Activated T-cell treated with anti-CD3 and anti-CD28 coated beads, Interleukin-2, amount 50 U/mL, for 1 hour (primary cell): ENCODE results near the gene TDRD12.
"Not testable (repeated sequence)": the region's sequence is repeated elsewhere in the genome, so short reads cannot be mapped to it uniquely, and the experiment has no call there.

Experiments used
- DNase-seq: peaks from one replicate; pipeline ENCODE4 v3.0.0-alpha.2; 2020

Gene TDRD12

DNA sequence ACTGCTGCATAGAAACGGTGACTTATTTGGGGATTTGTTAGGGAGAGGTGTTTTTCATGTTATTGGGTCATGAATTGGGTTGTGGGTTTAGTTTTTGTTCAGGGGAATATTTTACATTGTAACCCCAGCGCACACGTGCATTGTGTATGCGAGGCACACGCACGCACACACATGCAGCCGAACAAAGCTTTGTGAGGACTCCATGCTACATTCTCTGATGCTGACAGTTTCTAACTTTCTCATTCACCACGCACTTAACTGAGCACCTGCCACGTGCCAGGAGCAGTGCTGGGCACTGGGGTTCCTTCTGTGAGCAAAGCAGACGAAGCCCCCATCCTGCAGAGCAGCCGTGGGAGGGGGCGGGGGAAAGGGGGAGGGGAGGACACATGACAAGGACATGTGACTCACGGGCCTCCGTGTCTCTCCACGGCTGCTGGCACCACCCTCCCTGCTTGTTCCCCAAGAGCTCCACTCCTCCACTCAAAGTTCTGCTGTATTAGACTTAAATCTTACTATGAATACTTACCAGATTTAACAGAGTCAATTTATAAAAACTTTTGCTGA, 94.4 kb downstream of the TDRD12 start:
- no peak for DNase-seq

DNA sequence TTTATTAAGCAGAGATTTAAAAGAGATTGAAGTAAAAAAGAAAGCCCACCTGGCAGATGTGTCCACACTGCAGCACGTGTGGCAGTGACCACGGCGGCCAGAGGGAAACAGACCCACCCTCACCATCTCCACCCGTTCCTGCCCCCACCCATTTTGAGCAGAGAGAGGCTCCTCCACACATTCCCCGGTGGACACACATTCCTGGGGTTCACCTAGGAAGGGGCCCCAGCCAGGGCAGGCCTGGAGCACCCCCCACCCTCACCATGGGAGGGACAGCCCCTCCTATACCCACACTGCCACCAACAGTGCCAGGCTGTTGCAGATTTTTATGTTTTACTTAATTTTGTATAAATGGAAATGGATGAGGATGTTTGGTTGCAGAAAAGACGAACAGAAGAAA, 95.1 kb downstream of the TDRD12 start:
- DNase-seq: no peak

DNA sequence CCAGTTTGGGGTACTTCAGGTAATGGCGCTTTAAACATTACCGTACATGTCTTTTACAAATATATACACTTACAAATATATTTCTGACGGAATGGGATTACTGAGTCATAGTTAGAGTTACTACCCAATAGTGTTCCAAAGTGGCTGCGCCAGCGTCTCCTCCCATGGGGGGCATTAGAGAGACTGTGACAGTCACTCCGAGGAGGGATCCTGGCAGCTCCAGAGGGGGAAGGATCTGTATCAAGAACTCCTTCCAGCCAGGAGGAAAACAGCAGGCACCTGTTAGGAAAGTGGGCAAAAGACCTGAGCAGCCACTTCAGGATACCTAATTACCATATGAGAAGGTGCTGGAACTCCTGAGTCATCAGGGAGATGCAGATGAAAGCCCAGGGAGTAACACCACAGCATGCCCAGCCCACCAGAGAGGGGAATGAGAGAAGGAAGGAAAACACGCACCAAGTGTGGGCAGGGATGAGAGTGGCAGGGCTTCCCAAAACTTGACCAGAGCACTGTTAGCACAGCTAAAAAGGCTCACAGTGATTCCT, 97.1 kb downstream of the TDRD12 start:
- no peak for DNase-seq

DNA sequence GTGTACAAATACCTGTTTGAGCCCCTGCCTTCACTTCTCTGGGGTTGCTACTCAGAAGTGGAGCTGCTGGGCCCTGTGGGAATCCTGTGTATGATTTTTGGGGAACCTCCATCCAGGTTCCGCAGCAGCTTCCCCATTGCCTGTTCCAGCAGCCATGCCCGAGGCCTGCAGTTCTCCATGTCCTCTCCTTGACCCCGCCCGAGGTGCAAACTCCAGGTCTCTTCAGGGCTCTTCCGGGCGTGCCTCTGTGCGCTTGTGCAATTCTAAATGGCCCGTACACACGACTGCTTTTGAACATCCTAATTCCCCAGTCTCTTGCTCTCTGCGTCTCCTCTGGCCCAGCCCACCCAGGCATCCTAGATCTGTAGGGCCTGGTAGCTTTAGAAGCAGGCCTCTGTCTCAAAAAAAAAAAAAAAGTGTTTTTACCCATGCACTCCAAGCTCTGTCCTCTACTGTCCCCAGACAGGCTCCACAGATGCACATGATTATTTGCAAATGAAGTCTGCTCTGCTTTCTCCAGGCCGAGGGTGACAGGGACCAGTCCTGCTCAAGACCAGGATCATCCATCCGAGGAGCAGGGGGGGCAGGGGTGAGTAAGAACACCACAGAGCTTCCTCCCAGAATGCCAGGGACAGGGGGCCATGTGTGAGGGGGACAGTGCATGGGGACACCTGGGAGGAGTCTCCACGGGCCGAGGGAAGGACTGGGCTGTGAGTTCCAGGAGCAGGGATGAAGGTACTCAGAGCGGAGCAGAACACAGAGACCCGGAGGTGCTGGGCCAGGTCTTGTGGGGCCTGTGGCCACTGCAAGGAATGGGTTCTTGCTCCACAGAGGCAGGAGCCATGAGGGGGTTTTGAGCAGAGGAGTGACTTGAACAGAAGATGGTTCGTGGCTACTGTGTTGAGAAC, 98.3 kb downstream of the TDRD12 start:
- no peak for DNase-seq

DNA sequence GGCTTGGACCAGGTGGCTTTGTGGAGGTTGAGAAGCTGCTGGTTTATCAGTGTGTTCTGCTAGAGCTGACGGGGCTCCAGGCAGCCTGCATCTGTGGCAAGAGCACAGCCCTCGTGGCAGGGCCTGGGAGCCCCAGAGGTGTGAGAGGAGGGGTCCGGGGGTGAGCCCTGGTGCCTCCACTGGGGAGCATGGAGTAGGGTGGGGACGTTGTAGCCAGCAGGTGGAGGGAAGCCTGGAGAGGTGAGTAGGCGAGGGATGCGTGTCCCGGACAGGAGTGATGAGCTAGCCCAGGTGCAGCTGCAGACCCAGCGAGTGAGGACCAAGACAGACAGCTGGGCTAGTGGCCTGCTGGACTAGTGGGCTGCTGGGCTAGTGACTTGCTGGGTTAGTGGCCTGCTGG, 99.0 kb downstream of the TDRD12 start:
- DNase-seq: no peak

DNA sequence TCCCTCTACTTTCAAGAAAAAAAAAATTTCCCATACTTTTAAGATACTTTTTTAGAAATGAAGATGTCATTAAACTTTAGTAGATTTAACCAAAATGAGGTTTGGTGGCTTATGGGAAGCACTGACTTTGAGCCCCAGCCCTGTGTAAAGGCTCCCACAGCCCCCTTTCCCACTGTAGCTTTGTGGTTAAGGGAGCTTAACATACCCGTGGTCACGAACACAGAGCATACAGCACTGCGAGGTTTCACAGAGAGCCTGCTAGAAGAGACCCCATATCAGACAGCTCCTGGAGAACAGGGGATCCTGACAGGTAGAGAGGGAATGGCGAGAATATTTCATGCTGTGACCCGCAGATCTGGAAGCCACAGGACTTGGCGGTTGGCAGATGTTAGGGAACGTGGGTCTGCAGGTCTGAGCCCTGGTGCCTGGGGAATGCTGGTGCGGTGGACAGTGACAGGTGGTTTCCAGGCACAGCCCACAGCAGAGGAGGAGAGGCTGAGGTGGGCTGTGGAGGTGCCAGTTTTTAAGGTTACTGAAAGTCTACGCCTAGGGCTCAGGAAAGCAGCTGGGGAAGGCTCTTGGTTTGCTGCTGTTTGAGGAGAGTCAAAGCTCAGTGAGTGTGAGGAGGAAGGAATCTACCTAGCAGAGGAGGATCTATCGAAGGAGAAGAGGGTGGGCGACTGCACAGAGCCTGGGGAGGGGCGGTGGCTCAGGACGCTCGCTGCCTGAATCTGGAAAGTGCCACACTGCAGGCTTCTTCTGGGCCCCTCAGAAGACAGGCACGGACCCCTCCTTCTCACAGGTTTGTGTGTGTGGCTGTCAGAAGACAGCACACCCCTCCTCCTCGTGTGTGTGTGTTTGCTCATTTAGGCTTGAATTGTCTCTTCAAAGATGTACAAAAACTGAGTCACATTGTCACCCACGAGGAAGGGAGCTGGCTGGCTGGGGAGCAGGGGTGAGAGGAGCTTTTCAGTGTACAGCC, 100.1 kb downstream of the TDRD12 start:
- no peak for DNase-seq

DNA sequence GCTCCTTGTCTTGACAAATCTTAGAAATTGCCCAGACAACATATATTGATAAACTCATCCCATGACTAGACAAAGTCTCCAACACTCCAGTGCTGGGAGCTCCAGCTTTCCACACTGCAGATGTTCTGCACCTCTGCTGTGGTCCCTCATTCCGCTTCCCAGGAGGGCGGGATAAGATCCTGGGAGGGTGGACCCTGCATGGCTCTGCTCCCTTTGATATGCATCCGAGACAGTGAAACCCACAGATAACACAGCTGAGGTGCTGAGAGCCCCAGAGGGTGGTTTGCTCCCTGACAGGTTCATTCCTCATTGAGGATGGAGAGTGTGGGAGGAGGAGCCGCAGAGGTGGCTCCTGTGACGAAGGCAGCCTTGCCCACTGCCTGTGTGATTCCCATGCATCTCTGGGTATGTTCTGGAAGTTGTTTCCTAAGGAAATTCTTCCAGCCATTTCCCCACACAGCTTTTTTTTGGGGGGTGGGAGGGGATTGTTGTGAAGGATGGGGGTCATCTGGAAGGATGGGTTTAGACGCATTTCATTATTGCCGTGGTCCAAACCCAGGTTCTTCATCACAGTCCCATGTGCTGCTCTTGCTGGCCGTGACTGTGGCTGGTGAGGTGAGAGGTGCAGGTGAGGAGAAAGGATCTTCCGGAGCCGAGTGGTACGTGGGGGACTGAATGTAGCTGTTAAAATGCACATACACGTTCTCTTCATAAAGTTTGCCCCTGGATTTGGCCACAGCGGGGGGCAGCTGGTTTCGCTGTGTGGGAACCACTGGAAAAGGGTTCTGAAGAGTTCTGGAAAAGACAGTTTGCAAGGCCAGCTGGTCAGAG, 103.6 kb downstream of the TDRD12 start:
- DNase-seq: no peak

DNA sequence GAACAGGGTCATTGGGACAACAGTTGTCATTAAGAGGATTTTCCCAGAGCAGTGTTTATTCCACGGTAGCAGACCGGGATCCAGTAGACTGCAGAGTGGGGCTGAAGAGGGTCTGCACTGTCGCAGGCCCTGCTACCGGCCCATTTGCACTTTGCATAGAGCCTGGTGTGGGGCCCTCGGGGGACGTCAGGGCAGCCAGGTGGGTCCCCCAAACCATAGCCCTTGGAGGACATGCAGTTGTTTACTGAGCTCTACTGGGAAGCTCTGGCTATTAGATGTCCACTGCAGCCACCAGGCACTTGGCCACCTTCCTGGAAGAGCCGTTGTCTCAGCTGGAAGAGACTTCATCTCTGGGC, 104.2 kb downstream of the TDRD12 start:
- DNase-seq: no peak

DNA sequence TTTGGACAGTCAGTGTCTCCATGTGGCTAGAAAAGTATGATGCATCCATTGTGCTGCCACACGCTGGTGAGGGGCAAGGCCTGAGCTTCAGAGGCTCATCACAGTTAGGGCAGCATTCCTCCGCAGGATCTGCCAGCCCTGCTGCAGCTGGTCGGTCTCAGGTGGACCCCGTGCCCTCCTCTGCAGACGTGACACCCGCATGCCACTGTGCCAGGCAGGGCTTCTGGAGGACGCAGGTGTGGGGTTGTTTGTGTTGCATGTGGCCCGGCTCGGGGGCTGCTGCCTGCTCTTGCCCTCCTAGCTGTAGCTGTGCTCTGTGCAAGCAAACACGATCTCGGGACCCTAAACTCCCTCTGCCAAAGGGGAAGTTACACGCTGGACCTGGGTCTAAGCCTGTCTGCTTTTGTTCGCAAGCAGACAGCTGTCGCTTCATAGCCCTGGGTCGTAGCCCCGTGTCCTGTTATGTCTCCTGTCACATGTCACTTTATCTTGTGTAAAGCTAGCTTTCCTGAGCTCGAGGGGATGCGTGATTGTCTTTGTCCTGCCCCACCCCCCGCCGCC, 104.7 kb downstream of the TDRD12 start:
- DNase-seq: no peak

DNA sequence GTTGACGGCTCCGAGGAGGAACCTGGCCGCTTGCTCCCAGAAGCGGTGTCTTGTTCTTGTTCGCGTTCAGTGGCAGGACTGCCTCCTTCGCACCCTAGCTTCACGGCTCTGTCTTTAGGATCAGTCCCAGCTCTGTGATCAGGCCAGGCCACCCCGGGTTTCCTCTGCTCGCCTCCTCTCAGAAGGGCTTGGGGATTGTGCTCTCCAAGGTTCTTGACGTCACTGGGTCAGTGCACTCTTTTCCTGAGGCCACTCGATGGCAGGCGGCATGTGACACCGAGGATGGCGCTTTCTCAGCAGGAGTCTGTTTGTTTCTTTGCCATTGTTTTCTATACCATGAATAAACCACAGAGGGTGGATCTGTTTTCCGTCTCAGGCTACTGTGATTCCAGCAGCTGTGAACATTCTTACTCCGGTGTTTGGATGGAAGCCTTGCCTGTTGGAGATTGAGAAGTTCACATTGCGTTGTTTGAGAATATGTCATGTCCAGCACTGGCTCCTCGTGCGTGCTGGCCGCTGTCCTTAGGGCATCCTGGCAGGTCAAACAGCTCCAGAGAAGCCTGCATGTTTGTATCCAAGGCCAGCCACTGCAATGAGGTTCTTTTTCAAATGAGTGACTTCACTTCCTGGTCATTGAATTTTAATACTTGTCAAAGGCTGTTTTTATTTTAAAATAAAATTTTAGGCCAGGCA, 105.5 kb downstream of the TDRD12 start:
- DNase-seq: no peak

DNA sequence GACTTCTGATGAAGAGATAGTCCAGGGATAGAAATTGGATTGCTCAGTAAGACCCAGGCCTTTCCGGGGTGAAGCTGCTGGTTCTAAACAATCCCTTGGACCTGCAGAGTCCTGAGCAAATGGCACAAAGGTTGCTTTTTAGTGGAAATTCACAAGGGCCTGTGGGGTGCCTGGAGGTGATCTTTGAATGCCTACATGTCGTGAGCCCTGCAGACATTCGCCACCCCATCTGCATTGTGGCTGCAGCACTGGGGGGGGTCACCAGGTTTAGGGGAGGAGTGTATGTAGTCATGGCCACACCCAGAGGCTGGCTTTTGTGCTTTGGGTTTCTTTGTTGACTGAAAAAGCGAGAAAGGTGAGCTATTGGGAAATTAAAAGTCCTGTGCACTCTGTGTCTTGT, 108.6 kb downstream of the TDRD12 start:
- no peak for DNase-seq

DNA sequence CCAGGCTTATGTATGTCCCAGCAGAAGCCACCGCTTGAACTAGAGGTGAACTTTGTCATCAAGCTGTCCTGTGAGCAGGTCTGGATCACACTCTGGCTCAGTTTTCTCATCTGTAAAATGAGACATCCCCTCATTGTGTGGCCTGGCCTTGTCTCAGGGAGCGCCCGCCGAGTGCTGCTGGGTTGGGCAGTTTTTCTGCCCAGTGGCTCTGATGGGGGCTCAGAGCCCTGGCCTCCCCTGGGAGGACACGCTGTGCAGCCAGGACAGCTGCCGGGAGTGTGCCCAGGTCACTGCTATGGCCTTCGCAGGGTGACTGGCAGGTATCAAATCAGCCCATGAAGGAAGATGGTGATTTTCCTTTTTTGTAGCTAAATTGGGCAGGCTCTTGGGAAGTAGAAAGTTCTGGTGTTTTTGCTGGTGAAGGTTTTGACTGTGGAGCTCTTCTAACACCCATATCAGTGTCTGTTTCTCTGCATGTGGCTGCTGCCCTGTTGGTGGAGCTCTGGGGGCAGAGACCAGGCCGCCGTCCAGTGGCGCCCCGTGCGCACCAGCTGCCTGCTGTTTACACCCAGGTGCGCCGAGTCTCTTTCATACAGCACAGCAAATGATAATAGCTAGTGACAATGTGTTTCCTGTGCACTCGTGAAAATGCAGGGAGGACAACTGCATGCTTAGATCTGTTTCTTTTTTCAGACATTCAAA, 109.2 kb downstream of the TDRD12 start:
- DNase-seq: no peak

DNA sequence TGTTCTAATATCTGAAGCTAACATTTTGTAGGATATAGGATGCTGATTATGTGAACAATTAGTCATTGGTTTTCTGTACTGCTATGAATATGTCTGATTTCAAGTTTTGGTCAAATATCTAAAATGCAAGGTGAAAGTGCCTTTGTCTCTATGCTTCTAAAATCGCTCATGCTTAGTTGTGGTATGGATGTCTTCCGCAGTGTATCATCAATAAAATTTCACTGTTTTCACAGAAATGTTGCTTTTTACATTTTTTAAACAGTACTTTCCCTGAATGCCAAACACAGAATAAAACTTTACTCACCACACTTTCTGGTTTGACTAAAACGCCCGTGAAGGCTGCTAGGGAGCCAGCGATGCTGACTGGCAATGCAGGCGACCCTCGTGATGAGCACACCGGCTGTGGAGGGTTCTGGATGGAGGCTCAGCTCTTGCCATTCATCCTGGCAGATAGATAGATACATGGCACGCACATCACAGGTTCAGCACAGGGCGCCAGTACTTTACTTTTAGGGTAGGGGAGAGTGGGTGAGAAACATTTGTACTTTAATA, 109.9 kb downstream of the TDRD12 start:
- no peak for DNase-seq

DNA sequence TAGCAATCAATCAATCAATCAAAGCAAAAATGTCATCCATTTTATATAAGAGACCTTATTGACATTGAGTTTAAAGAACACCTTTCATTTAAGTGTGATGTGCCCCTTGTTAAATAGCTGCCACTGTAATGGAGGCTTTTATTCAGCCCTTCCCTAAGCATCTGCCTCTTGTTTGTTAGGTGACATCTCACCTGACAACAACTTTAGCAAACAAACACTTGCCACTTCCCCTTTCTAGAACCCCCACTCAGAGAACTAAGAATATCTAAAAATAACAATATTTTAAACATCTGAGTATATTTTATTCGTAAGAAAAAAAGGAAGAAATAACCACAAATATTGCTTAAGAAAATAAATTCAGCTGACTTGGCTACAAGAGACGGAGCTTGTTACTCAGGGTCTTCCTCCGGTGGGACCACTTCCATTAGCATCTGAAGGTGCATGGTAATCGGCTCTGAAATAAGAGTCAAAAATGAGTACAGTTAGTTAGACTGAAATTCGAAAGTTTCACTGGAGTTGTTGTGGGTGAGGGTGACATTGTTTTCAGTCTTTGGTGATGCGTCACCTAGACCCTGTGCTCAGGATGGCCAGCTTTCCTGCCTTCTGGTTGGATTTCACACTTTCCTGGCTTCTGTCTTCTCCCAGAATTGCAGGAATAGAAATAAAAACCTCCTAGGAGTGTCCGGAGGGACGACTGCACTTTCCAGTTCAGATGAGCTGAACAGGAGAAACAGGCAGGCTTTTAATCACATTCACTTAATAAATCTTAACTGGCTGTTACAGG, 110.9 kb downstream of the TDRD12 start:
- no peak for DNase-seq

DNA sequence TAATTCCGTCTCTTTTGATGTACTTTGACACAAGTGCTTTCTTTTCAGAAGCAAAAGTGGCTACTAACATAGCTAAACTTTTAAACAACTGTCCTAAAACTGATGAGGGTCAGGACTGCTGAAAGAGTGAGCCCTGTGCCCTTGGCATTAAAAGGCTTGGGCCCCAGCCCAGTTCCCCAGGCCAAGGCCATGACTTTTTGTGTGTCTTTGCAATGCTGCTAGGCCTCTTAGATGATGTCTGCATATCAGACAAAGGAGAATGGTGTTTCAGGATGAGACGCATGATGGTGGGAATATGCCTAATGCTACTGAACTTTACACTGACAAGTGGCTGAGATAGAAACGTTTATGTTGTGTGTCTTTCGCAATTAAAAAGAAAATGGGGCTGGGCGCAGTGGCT, 112.0 kb downstream of the TDRD12 start:
- DNase-seq: no peak

DNA sequence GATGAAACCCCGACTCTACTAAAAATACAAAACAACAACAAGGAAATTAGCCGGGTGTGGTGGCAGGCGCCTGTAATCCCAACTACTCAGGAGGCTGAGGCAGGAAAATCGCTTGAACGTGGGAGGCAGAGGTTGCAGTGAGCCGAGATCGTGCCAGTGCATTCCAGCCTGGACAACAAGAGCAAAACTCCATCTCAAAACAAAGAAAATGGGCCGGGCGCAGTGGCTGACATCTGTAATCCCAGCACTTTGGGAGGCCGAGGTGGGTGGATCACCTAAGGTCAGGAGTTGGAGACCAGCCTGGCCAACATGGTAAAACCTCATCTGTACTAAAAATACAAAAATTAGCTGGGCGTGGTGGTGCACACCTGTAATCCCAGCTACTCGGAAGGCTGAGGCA, 112.5 kb downstream of the TDRD12 start:
- not testable (repeated sequence) for DNase-seq

DNA sequence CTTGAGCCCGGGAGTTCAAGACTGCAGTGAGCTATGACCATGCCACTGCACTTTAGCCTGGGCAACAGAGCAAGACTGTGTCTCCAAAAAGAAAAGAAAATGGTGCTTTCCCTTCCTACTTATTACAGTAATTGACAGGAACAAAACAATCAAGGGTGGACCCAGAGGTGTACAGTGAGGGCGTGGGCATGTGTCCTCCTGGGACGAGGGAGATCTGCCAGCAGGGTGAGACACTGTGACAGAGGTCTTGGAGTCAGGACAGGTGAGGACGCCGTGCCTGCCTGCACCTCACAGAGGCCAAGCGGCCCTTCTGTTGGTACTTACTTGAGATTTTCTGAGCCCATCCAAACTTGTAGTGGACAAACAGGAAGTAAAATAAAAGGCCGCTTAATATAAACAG, 113.3 kb downstream of the TDRD12 start:
- DNase-seq: not testable (repeated sequence)

DNA sequence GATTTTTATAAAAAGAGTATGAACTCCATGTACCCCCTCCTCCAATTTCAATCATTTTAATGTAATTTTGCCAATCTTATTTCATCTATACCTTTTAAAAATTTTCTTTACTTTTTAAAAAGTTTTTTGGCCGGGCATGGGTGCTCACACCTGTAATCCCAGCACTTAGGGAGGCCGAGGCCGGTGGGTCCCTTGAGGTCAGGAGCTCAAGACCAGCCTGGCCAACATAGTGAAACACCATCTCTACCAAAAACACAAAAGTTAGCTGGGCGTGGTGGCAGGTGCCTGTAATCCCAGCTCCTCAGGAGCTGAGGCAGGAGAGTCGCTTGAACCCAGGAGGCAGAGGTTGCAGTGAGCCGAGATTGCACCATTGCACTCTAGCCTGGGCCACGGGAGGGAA, 113.8 kb downstream of the TDRD12 start:
- DNase-seq: not testable (repeated sequence)

DNA sequence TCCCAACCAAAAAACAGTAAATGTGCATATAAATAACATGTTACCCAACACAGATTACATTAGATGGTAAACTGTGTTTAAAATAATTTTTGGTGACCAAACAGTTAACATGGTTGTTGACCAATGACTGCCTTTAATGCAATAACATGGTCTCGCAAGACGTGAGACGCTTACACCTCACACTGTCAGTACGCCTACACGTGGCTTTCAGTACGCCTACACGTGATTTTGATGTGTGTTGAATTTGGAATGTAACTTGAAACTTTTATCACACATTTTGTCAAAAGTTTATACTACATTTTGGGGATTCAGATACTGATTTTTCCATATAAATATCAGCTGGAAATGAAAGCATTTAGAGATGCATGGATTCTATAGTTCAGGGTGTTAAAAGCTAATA, 118.0 kb downstream of the TDRD12 start:
- no peak for DNase-seq
